T-helper 2 cell treated with Interferon-gamma antibody and Interleukin-4, amounts not matched to agents 5 μg/mL and 100 μg/mL, for 36 hours (primary cell): ENCODE data around the gene WDR11.

Experiments used
- DNase-seq: peaks from one replicate; pipeline ENCODE4 v3.0.0; 2021; ENCODE audit warnings: low spot score
- H3K27ac Mint-ChIP-seq: one replicate; pipeline ENCODE4 v1.8.0; 2021; ENCODE audit warnings: mild to moderate bottlenecking, mixed read lengths
- H3K27me3 Mint-ChIP-seq: one replicate; pipeline ENCODE4 v1.8.0; 2021; ENCODE audit warnings: low read depth, mixed read lengths
- H3K36me3 Mint-ChIP-seq: one replicate; pipeline ENCODE4 v1.8.0; 2021; ENCODE audit warnings: low read depth, mixed read lengths
- H3K4me1 Mint-ChIP-seq: one replicate; pipeline ENCODE4 v1.8.0; 2021; ENCODE audit warnings: low read depth, mixed read lengths
- H3K4me3 Mint-ChIP-seq: one replicate; pipeline ENCODE4 v1.8.0; 2022; ENCODE audit warnings: mild to moderate bottlenecking, moderate library complexity, mixed read lengths
- H3K9me3 Mint-ChIP-seq: one replicate; pipeline ENCODE4 v1.8.0; 2021; ENCODE audit warnings: mixed read lengths

Gene WDR11, protein sequence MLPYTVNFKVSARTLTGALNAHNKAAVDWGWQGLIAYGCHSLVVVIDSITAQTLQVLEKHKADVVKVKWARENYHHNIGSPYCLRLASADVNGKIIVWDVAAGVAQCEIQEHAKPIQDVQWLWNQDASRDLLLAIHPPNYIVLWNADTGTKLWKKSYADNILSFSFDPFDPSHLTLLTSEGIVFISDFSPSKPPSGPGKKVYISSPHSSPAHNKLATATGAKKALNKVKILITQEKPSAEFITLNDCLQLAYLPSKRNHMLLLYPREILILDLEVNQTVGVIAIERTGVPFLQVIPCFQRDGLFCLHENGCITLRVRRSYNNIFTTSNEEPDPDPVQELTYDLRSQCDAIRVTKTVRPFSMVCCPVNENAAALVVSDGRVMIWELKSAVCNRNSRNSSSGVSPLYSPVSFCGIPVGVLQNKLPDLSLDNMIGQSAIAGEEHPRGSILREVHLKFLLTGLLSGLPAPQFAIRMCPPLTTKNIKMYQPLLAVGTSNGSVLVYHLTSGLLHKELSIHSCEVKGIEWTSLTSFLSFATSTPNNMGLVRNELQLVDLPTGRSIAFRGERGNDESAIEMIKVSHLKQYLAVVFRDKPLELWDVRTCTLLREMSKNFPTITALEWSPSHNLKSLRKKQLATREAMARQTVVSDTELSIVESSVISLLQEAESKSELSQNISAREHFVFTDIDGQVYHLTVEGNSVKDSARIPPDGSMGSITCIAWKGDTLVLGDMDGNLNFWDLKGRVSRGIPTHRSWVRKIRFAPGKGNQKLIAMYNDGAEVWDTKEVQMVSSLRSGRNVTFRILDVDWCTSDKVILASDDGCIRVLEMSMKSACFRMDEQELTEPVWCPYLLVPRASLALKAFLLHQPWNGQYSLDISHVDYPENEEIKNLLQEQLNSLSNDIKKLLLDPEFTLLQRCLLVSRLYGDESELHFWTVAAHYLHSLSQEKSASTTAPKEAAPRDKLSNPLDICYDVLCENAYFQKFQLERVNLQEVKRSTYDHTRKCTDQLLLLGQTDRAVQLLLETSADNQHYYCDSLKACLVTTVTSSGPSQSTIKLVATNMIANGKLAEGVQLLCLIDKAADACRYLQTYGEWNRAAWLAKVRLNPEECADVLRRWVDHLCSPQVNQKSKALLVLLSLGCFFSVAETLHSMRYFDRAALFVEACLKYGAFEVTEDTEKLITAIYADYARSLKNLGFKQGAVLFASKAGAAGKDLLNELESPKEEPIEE

DNA sequence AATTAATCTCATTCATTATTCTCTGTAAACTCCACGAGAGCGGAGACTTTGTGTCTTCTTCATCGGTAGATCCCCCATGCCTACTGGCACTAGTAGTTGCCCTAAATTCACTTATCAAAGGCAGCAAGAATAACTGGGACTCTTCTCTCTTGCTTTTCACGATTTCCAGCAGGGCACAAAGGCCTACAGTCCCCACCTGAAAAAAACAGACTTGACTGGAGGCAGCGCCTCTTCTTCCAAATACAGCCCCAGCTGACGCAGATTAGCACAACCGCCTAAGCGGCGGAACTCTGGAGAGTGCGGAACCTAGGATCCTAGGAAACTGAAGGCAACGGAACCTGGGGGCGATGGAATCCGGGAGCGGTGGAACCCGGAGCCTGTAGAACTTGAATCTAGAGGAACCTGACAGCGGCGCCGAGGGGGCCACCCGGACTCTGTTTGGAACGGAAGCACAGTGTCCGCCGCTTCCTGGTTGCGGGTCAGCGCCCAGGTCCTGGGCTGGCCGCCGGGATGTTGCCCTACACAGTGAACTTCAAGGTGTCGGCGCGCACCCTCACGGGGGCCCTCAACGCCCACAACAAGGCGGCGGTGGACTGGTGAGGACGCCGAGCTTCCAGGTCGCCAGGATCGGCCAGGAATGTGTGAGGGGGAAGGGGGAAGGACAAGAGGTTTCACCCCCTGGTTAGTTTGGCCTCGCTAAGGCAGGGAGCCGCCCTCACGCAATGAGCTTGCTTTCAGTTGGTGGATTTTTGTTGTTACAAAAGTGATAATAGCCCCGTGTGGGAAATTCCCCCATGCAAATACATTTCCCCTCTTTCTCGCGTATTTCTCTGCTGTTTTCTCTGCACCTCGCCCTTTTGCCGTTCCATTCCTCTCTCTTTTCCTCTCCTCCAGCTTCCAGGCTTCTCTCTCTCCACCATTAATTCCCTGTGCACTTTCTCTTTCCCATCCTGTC lies at the start of gene WDR11:
WDR11 (plus strand) TSS at position 452 of the 955 bp plus-strand sequence; CDS start at position 511, 59 bp downstream.
- H3K27me3 Mint-ChIP-seq: no peaks in the 10 kb centered on the region
- DNase-seq: peak; percentile 75
- peak within 1 kb of the TSS; percentile 93 for H3K27ac Mint-ChIP-seq
- peaks cover 28% of the 10 kb centered on the region for H3K36me3 Mint-ChIP-seq
- peaks cover 9% of the 10 kb centered on the region for H3K9me3 Mint-ChIP-seq
- peak within 1 kb of the TSS; percentile 96 for H3K4me3 Mint-ChIP-seq
- peaks cover 36% of the 10 kb centered on the region for H3K4me1 Mint-ChIP-seq

GRCh38 chr10:120802935-120803334 lies 48.2 kb upstream of the WDR11 start:
- no peak for DNase-seq
- Mint-ChIP-seq H3K9me3 (no peaks in the 10 kb centered on the region), H3K27me3 (no peaks in the 10 kb centered on the region), H3K36me3 (no peaks in the 10 kb centered on the region), H3K4me3 (no peak overlapping the region), H3K4me1 (no peaks in the 10 kb centered on the region), H3K27ac (no peak overlapping the region)

- Mint-ChIP-seq H3K27me3 (peaks cover 2% of the 10 kb centered on the region), H3K27ac (no peak overlapping the region), H3K36me3 (no peaks in the 10 kb centered on the region), H3K4me1 (no peaks in the 10 kb centered on the region), H3K4me3 (no peak overlapping the region), H3K9me3 (no peaks in the 10 kb centered on the region)
- DNase-seq: no peak
Observed at GRCh38 chr10:120803972-120804371, 47.2 kb upstream of the WDR11 start.

DNA sequence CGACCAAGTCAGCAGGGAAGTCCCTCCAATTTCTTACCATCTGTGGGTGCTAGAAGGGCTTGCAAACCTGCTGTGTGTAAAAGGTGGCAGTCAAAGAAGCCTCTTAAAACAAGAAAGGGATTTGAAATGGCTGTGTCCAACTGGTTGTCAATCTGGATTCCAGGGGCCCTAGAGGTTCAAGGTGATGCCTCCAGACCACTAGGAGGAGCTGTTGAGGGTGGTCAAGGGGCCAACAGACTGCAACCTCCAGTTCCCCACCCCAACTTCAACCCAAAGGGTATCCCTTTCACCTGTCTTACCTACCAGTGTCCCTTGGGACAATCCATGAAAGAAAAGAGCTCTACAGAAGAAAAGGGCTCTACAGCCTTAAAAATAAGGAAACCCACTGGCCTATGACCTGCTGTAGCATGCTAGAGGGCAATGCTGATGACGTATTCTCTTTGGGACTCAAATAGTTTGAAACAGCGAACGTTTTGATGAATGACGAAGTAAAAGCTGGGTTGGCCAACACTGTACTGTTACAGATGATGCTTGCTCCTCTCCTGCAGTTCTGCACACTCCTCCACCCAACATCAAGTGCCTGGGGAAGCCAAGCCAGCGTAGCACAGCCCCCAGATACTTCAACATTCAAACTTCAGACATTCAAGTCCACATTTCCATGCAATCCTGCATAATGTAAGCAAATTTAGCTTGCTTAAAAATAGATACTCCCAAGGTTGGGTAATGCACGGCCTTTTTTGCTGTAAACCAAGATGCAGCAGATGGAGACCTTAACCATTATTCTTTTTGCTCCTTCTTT lies 45.9 kb upstream of the WDR11 start:
- Mint-ChIP-seq H3K36me3 (no peaks in the 10 kb centered on the region), H3K4me3 (no peak overlapping the region), H3K4me1 (no peaks in the 10 kb centered on the region), H3K9me3 (no peaks in the 10 kb centered on the region), H3K27ac (no peak overlapping the region), H3K27me3 (peaks cover 3% of the 10 kb centered on the region)
- no peak for DNase-seq

- no peak overlapping the region for H3K4me3 Mint-ChIP-seq
Observed at GRCh38 chr10:120806081-120806480, 45.1 kb upstream of the WDR11 start.

DNA sequence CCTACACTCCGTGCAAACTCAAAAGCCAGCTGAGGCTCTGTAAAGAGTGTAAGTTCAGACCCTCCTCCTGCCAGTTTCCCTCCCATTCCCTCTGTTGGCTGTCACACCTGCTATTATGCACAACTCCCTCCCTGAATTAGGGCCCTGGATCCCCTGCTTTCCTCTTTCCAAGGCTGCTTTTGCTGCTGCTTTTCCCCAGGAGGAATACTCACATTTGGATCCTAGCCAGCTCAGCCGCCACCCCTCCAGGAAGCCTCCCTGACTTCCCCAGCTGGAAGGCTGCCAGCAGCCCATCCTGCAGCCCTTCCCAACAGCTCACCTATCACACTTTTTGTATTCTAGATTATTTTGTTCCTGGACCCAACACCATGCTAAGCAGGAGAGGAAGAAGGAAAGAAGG lies 40.9 kb upstream of the WDR11 start:
- H3K27ac Mint-ChIP-seq: no peak overlapping the region
- no peak overlapping the region for H3K4me3 Mint-ChIP-seq
- DNase-seq: no peak
- H3K9me3 Mint-ChIP-seq: no peaks in the 10 kb centered on the region
- no peaks in the 10 kb centered on the region for H3K36me3 Mint-ChIP-seq
- H3K4me1 Mint-ChIP-seq: no peaks in the 10 kb centered on the region
- H3K27me3 Mint-ChIP-seq: peaks cover 8% of the 10 kb centered on the region

More at GRCh38 chr10:120806081-120806480, 45.1 kb upstream of the WDR11 start:
- DNase-seq: no peak
- H3K27me3 Mint-ChIP-seq: peaks cover 5% of the 10 kb centered on the region
- no peaks in the 10 kb centered on the region for H3K9me3 Mint-ChIP-seq
- no peaks in the 10 kb centered on the region for H3K36me3 Mint-ChIP-seq
- no peak overlapping the region for H3K27ac Mint-ChIP-seq
- no peaks in the 10 kb centered on the region for H3K4me1 Mint-ChIP-seq

- Mint-ChIP-seq H3K27me3 (peaks cover 8% of the 10 kb centered on the region), H3K9me3 (no peaks in the 10 kb centered on the region), H3K4me3 (no peak overlapping the region), H3K36me3 (no peaks in the 10 kb centered on the region), H3K4me1 (no peaks in the 10 kb centered on the region), H3K27ac (no peak overlapping the region)
- no peak for DNase-seq
Observed at GRCh38 chr10:120813085-120813484, 38.1 kb upstream of the WDR11 start.

- H3K27me3 Mint-ChIP-seq: peaks cover 2% of the 10 kb centered on the region
- no peaks in the 10 kb centered on the region for H3K36me3 Mint-ChIP-seq
- no peaks in the 10 kb centered on the region for H3K9me3 Mint-ChIP-seq
- no peak overlapping the region for H3K4me3 Mint-ChIP-seq
- no peak overlapping the region for H3K27ac Mint-ChIP-seq
- no peaks in the 10 kb centered on the region for H3K4me1 Mint-ChIP-seq
- no peak for DNase-seq
Observed at GRCh38 chr10:120818301-120818700, 32.9 kb upstream of the WDR11 start.

GRCh38 chr10:120819366-120819765 lies 31.8 kb upstream of the WDR11 start:
- Mint-ChIP-seq H3K4me1 (no peaks in the 10 kb centered on the region), H3K36me3 (no peaks in the 10 kb centered on the region), H3K9me3 (no peaks in the 10 kb centered on the region), H3K27ac (no peak overlapping the region), H3K27me3 (peaks cover 2% of the 10 kb centered on the region), H3K4me3 (no peak overlapping the region)
- no peak for DNase-seq

GRCh38 chr10:120823266-120823665 lies 27.9 kb upstream of the WDR11 start:
- Mint-ChIP-seq H3K36me3 (no peaks in the 10 kb centered on the region), H3K4me1 (no peaks in the 10 kb centered on the region), H3K9me3 (no peaks in the 10 kb centered on the region), H3K4me3 (no peak overlapping the region), H3K27me3 (no peaks in the 10 kb centered on the region), H3K27ac (no peak overlapping the region)
- DNase-seq: no peak

- no peak overlapping the region for H3K27ac Mint-ChIP-seq
- H3K36me3 Mint-ChIP-seq: no peaks in the 10 kb centered on the region
- H3K27me3 Mint-ChIP-seq: no peaks in the 10 kb centered on the region
- no peak overlapping the region for H3K4me3 Mint-ChIP-seq
- H3K9me3 Mint-ChIP-seq: no peaks in the 10 kb centered on the region
- H3K4me1 Mint-ChIP-seq: no peaks in the 10 kb centered on the region
- no peak for DNase-seq
Observed at GRCh38 chr10:120824881-120825309, 26.3 kb upstream of the WDR11 start.
